A673 (cell line): ENCODE results near the gene BFAR. TPM values are rescaled to one million over a fixed set of nuclear protein-coding genes. Genes with fewer than 3 reads are reported as not detected.
"Not testable (repeated sequence)": the region's sequence is repeated elsewhere in the genome, so short reads cannot be mapped to it uniquely, and the experiment has no call there.

Experiments
- BruUV-seq: library from RNA; stranded (reverse); fragments of 400-500 nt; replicated peaks from 2 replicates; lab custom pipeline; 2021; lab: Mats Ljungman, UMichigan
- CTCF ChIA-PET: fragments of 300-600 bp; sonication (Branson Sonifier 250); formaldehyde crosslinking; loops from one replicate; lab custom pipeline; 2022; ENCODE audit warnings: antibody characterized with exemption; lab: Charles Lee
- POLR2A ChIA-PET: fragments of 300-600 bp; sonication (Branson Sonifier 250); formaldehyde crosslinking; loops from one replicate; lab custom pipeline; 2022; ENCODE audit warnings: antibody characterized with exemption; ENCODE audit not compliant: low non-redundant PET; lab: Charles Lee
- DNase-seq: peaks from one replicate; pipeline ENCODE4 v3.0.0-alpha.2; 2015; ENCODE audit warnings: low spot score
- H3K27ac ChIP-seq: fragments of 200-600 bp; sonication (generic); 2 replicates; pipeline ENCODE4 v1.5.1; 2016; ENCODE audit warnings: mixed run types, low read depth, mild to moderate bottlenecking, mixed read lengths, antibody characterized with exemption, low read length; ENCODE audit not compliant: poor library complexity, severe bottlenecking
- H3K27me3 ChIP-seq: fragments of 200-600 bp; sonication (generic); replicated peaks from 2 replicates; pipeline ENCODE4 v1.6.1; 2017; ENCODE audit warnings: mixed run types, low read depth, mild to moderate bottlenecking, mixed read lengths, antibody characterized with exemption, low read length; ENCODE audit not compliant: insufficient read depth, poor library complexity
- H3K36me3 ChIP-seq: fragments of 200-600 bp; sonication (generic); 2 replicates; pipeline ENCODE4 v1.6.1; 2016; ENCODE audit warnings: mixed run types, mild to moderate bottlenecking, mixed read lengths, antibody characterized with exemption, low read length; ENCODE audit not compliant: insufficient read depth, poor library complexity, severe bottlenecking
- H3K4me1 ChIP-seq: fragments of 200-600 bp; sonication (generic); 2 replicates; pipeline ENCODE4 v1.6.1; 2017; ENCODE audit warnings: mixed run types, mild to moderate bottlenecking, mixed read lengths, antibody characterized with exemption, low read length; ENCODE audit not compliant: insufficient read depth, poor library complexity, severe bottlenecking
- H3K4me3 ChIP-seq: fragments of 200-600 bp; sonication (generic); 2 replicates; pipeline ENCODE4 v1.5.1; 2016; ENCODE audit warnings: low read depth, mixed run types, mild to moderate bottlenecking, mixed read lengths, low read length; ENCODE audit not compliant: poor library complexity, severe bottlenecking
- H3K9me3 ChIP-seq: fragments of 200-600 bp; sonication (generic); 2 replicates; pipeline ENCODE4 v1.6.1; 2016; ENCODE audit warnings: mixed run types, low read depth, mild to moderate bottlenecking, mixed read lengths, antibody characterized with exemption, low read length; ENCODE audit not compliant: poor library complexity, severe bottlenecking
- CTCF ChIP-seq: fragments of 300-800, 200-600 bp; sonication (generic); conservative IDR thresholded peaks from 2 replicates; pipeline ENCODE4 v1.5.1; 2017; ENCODE audit warnings: low read depth, mild to moderate bottlenecking, antibody characterized with exemption, low read length, moderate library complexity, mixed read lengths
- EZH2 ChIP-seq: fragments of 200-600 bp; sonication (generic); IDR thresholded peaks from 2 replicates; pipeline ENCODE4 v1.6.1; 2017; ENCODE audit warnings: borderline replicate concordance, low read depth, mild to moderate bottlenecking, mixed read lengths, antibody characterized with exemption, low read length; ENCODE audit not compliant: poor library complexity, severe bottlenecking
- intact Hi-C: fragments of 100-400 bp; cut with micrococcal nuclease; formaldehyde crosslinking; loops from one replicate; pipeline ENCODE4 v1.10.0; 2022; ENCODE audit not compliant: unreplicated experiment
- total RNA-seq: library from RNA; stranded (reverse); gene quantifications from 2 replicates; pipeline ENCODE4 v1.2.3, GENCODE V29; 2021

Gene BFAR
- total RNA-seq, 1 experiment from 2014 or later = 58.5 TPM

- no peaks in the 10 kb centered on the region for H3K4me1 ChIP-seq
- no peaks in the 10 kb centered on the region for H3K9me3 ChIP-seq
- H3K4me3 ChIP-seq = no peak overlapping the region
- intact Hi-C loops = no loop called here
- no peak for DNase-seq
- ChIA-PET POLR2A (no interaction called here), CTCF (no interaction called here)
- no peaks in the 10 kb centered on the region for H3K27me3 ChIP-seq
- no peak for TF ChIP-seq EZH2
- no peak for TF ChIP-seq CTCF
- H3K27ac ChIP-seq = no peak overlapping the region
- H3K36me3 ChIP-seq = no peaks in the 10 kb centered on the region
- BruUV-seq = no TSS peak
These were observed 46.2 kb downstream of the BFAR start for GRCh38 chr16:14678748-14679497.

- DNase-seq, CTCF ChIA-PET, H3K36me3 ChIP-seq, POLR2A ChIA-PET, BruUV-seq, H3K27ac ChIP-seq, H3K27me3 ChIP-seq, H3K9me3 ChIP-seq, H3K4me3 ChIP-seq, H3K4me1 ChIP-seq, intact Hi-C loops: not testable (repeated sequence)
These were observed 47.6 kb downstream of the BFAR start for GRCh38 chr16:14680396-14680795.

GRCh38 chr16:14681115-14681514 is 48.4 kb downstream of the BFAR start:
- Histone ChIP-seq H3K27me3 (no peaks in the 10 kb centered on the region), H3K4me3 (no peak overlapping the region), H3K9me3 (no peaks in the 10 kb centered on the region), H3K4me1 (no peaks in the 10 kb centered on the region), H3K36me3 (no peaks in the 10 kb centered on the region), H3K27ac (no peak overlapping the region)
- no peak for DNase-seq
- intact Hi-C loops = no loop called here
- POLR2A ChIA-PET = no interaction called here
- TF ChIP-seq EZH2 (no peak), CTCF (no peak)
- BruUV-seq = no TSS peak
- CTCF ChIA-PET = no interaction called here

- no peaks in the 10 kb centered on the region for H3K9me3 ChIP-seq
- no TSS peak for BruUV-seq
- no peak for DNase-seq
- no peaks in the 10 kb centered on the region for H3K4me1 ChIP-seq
- TF ChIP-seq EZH2 (no peak), CTCF (no peak)
- ChIA-PET POLR2A (interaction anchor here (0.6 kb wide), 1 partner anchor 32 kb away, joined by 3 read pairs; no protein-coding TSS in a partner anchor), CTCF (no interaction called here)
- no peak overlapping the region for H3K4me3 ChIP-seq
- no peaks in the 10 kb centered on the region for H3K27me3 ChIP-seq
- H3K36me3 ChIP-seq = no peaks in the 10 kb centered on the region
- H3K27ac ChIP-seq = no peak overlapping the region
- intact Hi-C loops = no loop called here
These were observed 49.4 kb downstream of the BFAR start for GRCh38 chr16:14682121-14682520.

GRCh38 chr16:14685870-14686793 is 53.4 kb downstream of the BFAR start:
- POLR2A ChIA-PET = interaction anchor here (0.7 kb wide), 1 partner anchor 27 kb away, joined by 8 read pairs; no protein-coding TSS in a partner anchor
- H3K27me3 ChIP-seq, H3K4me3 ChIP-seq, DNase-seq, intact Hi-C loops, BruUV-seq, H3K9me3 ChIP-seq, H3K36me3 ChIP-seq, H3K27ac ChIP-seq, H3K4me1 ChIP-seq, CTCF ChIA-PET: not testable (repeated sequence)
